Liver (tissue), 9 donors: Measurements from ENCODE around the gene SOX15. TPM values are rescaled to one million over a fixed set of nuclear protein-coding genes. Genes with fewer than 3 reads are reported as not detected.
"Not testable (repeated sequence)": the region's sequence is repeated elsewhere in the genome, so short reads cannot be mapped to it uniquely, and the experiment has no call there.

Experiments used
- DNase-seq: peaks from one replicate; pipeline ENCODE4 v3.0.0-alpha.2; 2017; ENCODE audit warnings: low spot score
- H3K27ac ChIP-seq, 2 donors: one replicate each; pipeline ENCODE4 v1.7.0; 2013; ENCODE audit warnings: inconsistent platforms in 2 of 2, low read length in 2 of 2, control low read depth in 1 of 2, low read depth in 1 of 2, mild to moderate bottlenecking in 1 of 2
- H3K27me3 ChIP-seq, 4 donors: one replicate each; pipeline versions ENCODE4 v1.6.1 to v1.7.0; 2013; ENCODE audit warnings: low read length in 3 of 4, inconsistent platforms in 1 of 4, mild to moderate bottlenecking in 1 of 4, moderate library complexity in 1 of 4; ENCODE audit not compliant: control insufficient read depth in 4 of 4, insufficient read depth in 4 of 4
- H3K36me3 ChIP-seq, 4 donors: one replicate each; pipeline versions ENCODE4 v1.6.1 to v1.7.0; 2013; ENCODE audit warnings: low read length in 3 of 4, mild to moderate bottlenecking in 3 of 4, low read depth in 1 of 4, moderate library complexity in 1 of 4; ENCODE audit not compliant: control insufficient read depth in 4 of 4, insufficient read depth in 3 of 4
- H3K4me1 ChIP-seq, 4 donors: one replicate each; pipeline versions ENCODE4 v1.6.1 to v1.7.0; 2013; ENCODE audit warnings: low read length in 3 of 4, mild to moderate bottlenecking in 3 of 4, moderate library complexity in 1 of 4; ENCODE audit not compliant: control insufficient read depth in 4 of 4, insufficient read depth in 4 of 4
- H3K4me3 ChIP-seq, 3 donors: one replicate each; pipeline versions ENCODE4 v1.6.1 to v1.7.0; 2013; ENCODE audit warnings: low read length in 3 of 3, control low read depth in 1 of 3, low read depth in 1 of 3, mild to moderate bottlenecking in 1 of 3
- H3K9ac ChIP-seq, 2 donors: one replicate each; pipeline ENCODE4 v1.7.0; 2013; ENCODE audit warnings: low read length in 2 of 2, mild to moderate bottlenecking in 2 of 2, moderate library complexity in 2 of 2, control low read depth in 1 of 2, low read depth in 1 of 2
- H3K9me3 ChIP-seq, 4 donors: one replicate each; pipeline versions ENCODE4 v1.6.1 to v1.7.0; 2013; ENCODE audit warnings: low read length in 3 of 4; ENCODE audit not compliant: control insufficient read depth in 4 of 4
- FOXA1 ChIP-seq: IDR thresholded peaks from 2 replicates; pipeline ENCODE4 v1.6.1; 2016; ENCODE audit warnings: antibody characterized with exemption
- GABPA ChIP-seq, 2 donors: IDR thresholded peaks in 1 of 2; conservative IDR thresholded peaks in 1 of 2; 2 replicates each; pipeline ENCODE4 v1.6.1; 2016; ENCODE audit warnings: antibody characterized with exemption in 2 of 2, mild to moderate bottlenecking in 1 of 2, moderate library complexity in 1 of 2
- HNF4A ChIP-seq, 2 donors: conservative IDR thresholded peaks; 2 replicates each; pipeline ENCODE4 v1.6.1; 2016; ENCODE audit warnings: antibody characterized with exemption in 2 of 2, mild to moderate bottlenecking in 2 of 2
- JUND ChIP-seq, 2 donors: IDR thresholded peaks; 2 replicates each; pipeline ENCODE4 v1.6.1; 2016; ENCODE audit warnings: antibody characterized with exemption in 2 of 2
- NR2F2 ChIP-seq: IDR thresholded peaks from 2 replicates; pipeline ENCODE4 v1.6.1; 2016; ENCODE audit warnings: antibody characterized with exemption
- RAD21 ChIP-seq, 2 donors: IDR thresholded peaks; 2 replicates each; pipeline ENCODE4 v1.6.1; 2016; ENCODE audit warnings: antibody characterized with exemption in 2 of 2, mild to moderate bottlenecking in 2 of 2
- RXRA ChIP-seq, 2 donors: IDR thresholded peaks; 2 replicates each; pipeline ENCODE4 v1.6.1; 2017 to 2018; ENCODE audit warnings: antibody characterized with exemption in 2 of 2, mild to moderate bottlenecking in 1 of 2
- SP1 ChIP-seq: IDR thresholded peaks from 2 replicates; pipeline ENCODE4 v1.6.1; 2018; ENCODE audit warnings: antibody characterized with exemption, mild to moderate bottlenecking
- TAF1 ChIP-seq: conservative IDR thresholded peaks from 2 replicates; pipeline ENCODE4 v1.6.1; 2016; ENCODE audit warnings: antibody characterized with exemption, mild to moderate bottlenecking
- YY1 ChIP-seq: IDR thresholded peaks from 2 replicates; pipeline ENCODE4 v1.6.1; 2016; ENCODE audit warnings: antibody characterized with exemption, mild to moderate bottlenecking
- WGBS: extraction: QIAGEN DNeasy Blood & Tissue Kit; methylation state at CpG from one replicate; pipeline ENCODE4 v1.1.7; 2013; 5-methylcytosine and 5-hydroxymethylcytosine counted together
- polyA plus RNA-seq, 2 donors: library from polyadenylated mRNA; stranded (reverse) in 1 of 2; unstranded in 1 of 2; fragments of 200-250 nt in 1 of 2; fragments of >200 nt in 1 of 2; fragmentation: Nextera tagmentation in 1 of 2; extraction: Ambion mirVana in 1 of 2; gene quantifications; one replicate each; pipeline versions ENCODE4 v1.2.1 to v1.2.3, GENCODE V29; 2013 to 2015
- total RNA-seq, 2 donors: library from RNA; depleted of rRNA; stranded (reverse); fragments of >200 nt; gene quantifications; one replicate each; pipeline ENCODE4 v1.2.3, GENCODE V29; 2014
- TF ChIP-seq, protein P1 (sequence below): IDR thresholded peaks from 2 replicates; pipeline ENCODE4 v1.6.1; 2016; ENCODE audit warnings: antibody characterized with exemption
- TF ChIP-seq, protein P2 (sequence below): fragments of 150-350 bp; IDR thresholded peaks from 2 replicates; pipeline ENCODE4 v1.5.1; 2017; ENCODE audit warnings: improper control_type of control experiment, low read depth, low read length; ENCODE audit not compliant: missing input control
- TF ChIP-seq, protein P3 (sequence below): IDR thresholded peaks from 2 replicates; pipeline ENCODE4 v1.6.1; 2016; ENCODE audit warnings: antibody characterized with exemption
- donor health status: healthy.
- donor health status: healthy.
- donor health status: healthy.
- donor health status: healthy.
- donor health status: healthy.

Gene SOX15
- total and polyA plus RNA-seq, 4 donors, result 0.06 to 0.33 (median 0.17) TPM; not detected in 1

DNA sequence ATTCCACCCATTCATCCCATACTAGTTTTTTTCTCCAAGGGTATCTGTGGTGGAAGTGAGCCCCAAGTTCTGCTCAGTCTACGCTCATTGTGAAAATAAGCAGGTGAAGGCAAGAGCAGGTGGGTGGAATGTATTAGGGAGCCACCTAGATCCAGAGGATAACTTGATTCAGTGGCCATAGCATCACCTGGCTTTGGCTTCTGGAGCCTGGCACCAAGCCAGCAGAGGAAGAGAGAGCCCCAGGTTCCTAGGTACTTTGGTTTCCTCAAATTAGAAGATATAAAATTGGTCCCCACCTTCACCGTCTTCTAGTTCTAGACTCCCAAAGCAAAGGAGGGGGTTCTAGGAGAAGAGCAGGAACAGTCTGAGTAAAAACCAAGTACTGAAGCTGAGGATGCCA is 20.7 kb upstream of the SOX15 start:
- no peaks in the 10 kb centered on the region for H3K27me3 ChIP-seq
- WGBS, result 95% methylated on average over 2 of the region's 2 CpGs
- DNase-seq, result no peak
- no peak overlapping the region for H3K9ac ChIP-seq
- H3K4me1 ChIP-seq, result peaks cover 4 to 40% (median 29%) of the 10 kb centered on the region in 4 donors
- no peaks in the 10 kb centered on the region for H3K9me3 ChIP-seq
- no peak overlapping the region for H3K4me3 ChIP-seq
- peaks cover 0 to 3% (median 2%) of the 10 kb centered on the region in 4 donors for H3K36me3 ChIP-seq
- TF ChIP-seq JUND (IDR thresholded peaks at IDR 0.05) (no peak), FOXA1 (no peak), SP1 (no peak), TAF1 (no peak), YY1 (no peak), RAD21 (IDR thresholded peaks at IDR 0.05) (no peak)
- TF ChIP-seq, protein P1, sequence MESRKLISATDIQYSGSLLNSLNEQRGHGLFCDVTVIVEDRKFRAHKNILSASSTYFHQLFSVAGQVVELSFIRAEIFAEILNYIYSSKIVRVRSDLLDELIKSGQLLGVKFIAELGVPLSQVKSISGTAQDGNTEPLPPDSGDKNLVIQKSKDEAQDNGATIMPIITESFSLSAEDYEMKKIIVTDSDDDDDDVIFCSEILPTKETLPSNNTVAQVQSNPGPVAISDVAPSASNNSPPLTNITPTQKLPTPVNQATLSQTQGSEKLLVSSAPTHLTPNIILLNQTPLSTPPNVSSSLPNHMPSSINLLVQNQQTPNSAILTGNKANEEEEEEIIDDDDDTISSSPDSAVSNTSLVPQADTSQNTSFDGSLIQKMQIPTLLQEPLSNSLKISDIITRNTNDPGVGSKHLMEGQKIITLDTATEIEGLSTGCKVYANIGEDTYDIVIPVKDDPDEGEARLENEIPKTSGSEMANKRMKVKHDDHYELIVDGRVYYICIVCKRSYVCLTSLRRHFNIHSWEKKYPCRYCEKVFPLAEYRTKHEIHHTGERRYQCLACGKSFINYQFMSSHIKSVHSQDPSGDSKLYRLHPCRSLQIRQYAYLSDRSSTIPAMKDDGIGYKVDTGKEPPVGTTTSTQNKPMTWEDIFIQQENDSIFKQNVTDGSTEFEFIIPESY, result no peak
- TF ChIP-seq, protein P2, sequence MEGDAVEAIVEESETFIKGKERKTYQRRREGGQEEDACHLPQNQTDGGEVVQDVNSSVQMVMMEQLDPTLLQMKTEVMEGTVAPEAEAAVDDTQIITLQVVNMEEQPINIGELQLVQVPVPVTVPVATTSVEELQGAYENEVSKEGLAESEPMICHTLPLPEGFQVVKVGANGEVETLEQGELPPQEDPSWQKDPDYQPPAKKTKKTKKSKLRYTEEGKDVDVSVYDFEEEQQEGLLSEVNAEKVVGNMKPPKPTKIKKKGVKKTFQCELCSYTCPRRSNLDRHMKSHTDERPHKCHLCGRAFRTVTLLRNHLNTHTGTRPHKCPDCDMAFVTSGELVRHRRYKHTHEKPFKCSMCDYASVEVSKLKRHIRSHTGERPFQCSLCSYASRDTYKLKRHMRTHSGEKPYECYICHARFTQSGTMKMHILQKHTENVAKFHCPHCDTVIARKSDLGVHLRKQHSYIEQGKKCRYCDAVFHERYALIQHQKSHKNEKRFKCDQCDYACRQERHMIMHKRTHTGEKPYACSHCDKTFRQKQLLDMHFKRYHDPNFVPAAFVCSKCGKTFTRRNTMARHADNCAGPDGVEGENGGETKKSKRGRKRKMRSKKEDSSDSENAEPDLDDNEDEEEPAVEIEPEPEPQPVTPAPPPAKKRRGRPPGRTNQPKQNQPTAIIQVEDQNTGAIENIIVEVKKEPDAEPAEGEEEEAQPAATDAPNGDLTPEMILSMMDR, result no peak
- TF ChIP-seq, protein P3, sequence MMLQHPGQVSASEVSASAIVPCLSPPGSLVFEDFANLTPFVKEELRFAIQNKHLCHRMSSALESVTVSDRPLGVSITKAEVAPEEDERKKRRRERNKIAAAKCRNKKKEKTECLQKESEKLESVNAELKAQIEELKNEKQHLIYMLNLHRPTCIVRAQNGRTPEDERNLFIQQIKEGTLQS, result no peak
- H3K27ac ChIP-seq, result no peak overlapping the region

DNA sequence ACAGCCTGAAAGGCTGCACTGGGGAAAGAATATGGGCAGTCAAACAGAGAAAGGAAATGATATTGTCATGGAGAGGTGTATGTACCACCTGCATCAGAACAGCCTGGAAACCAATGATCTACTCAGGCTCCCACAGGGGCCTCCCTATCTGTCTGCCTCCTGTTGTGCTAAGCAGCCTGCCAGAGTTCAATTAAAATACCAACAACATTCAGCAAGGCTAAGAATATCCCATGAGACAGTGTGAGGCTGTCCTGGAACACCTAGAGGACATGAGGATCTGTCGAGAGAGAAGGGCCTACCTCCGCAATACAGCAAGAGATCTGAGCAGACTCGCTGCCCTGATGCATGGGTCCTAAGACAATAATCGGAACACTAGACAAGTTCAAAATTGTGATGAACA is 16.4 kb upstream of the SOX15 start:
- 99% methylated on average over 4 of the region's 4 CpGs for WGBS
- H3K27ac ChIP-seq, result no peak overlapping the region
- TF ChIP-seq GABPA (IDR thresholded peaks at IDR 0.05 in 1 of 2, conservative IDR thresholded peaks at IDR 0.05 in 1 of 2) (no peak), RXRA (IDR thresholded peaks at IDR 0.05) (no peak), SP1 (no peak), RAD21 (IDR thresholded peaks at IDR 0.05) (no peak), NR2F2 (no peak), TAF1 (no peak), HNF4A (conservative IDR thresholded peaks at IDR 0.05) (no peak)
- TF ChIP-seq, protein P2, result no peak
- TF ChIP-seq, protein P1, result no peak
- H3K9ac ChIP-seq, result no peak overlapping the region
- H3K36me3 ChIP-seq, result peaks cover 8 to 31% (median 20%) of the 10 kb centered on the region in 4 donors
- peaks cover 0 to 14% (median 3%) of the 10 kb centered on the region in 4 donors for H3K4me1 ChIP-seq
- no peaks in the 10 kb centered on the region for H3K27me3 ChIP-seq
- no peak overlapping the region for H3K4me3 ChIP-seq
- DNase-seq, result no peak
- H3K9me3 ChIP-seq, result no peaks in the 10 kb centered on the region

DNA sequence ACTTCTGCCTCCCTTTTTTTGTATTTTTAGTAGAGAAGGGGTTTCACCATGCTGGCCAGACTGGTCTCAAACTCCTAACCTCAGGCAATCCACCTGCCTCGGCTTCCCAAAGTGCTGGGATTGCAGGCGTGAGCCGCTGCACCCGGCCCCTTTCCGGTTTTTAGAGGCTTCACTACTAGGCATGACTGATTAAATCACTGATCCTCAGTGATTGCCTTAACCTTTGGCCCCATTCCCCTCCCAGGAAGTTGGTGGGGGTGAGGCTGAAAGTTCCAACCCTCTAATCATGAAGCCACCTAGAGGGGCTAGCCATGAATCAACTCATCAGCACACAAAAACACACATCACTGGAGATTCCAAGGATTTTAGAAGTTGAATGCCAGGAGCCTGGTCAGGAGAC is 7.7 kb upstream of the SOX15 start:
- peaks cover 30 to 81% (median 60%) of the 10 kb centered on the region in 4 donors for H3K36me3 ChIP-seq
- not testable (repeated sequence) for DNase-seq, H3K27ac ChIP-seq, H3K4me3 ChIP-seq, H3K9ac ChIP-seq, H3K4me1 ChIP-seq, H3K9me3 ChIP-seq, H3K27me3 ChIP-seq
- 69% methylated on average over 5 of the region's 5 CpGs for WGBS
